Measurements from ENCODE around the gene NFS1.
"Not testable (repeated sequence)": the region's sequence is repeated elsewhere in the genome, so short reads cannot be mapped to it uniquely, and the experiment has no call there.

DNA sequence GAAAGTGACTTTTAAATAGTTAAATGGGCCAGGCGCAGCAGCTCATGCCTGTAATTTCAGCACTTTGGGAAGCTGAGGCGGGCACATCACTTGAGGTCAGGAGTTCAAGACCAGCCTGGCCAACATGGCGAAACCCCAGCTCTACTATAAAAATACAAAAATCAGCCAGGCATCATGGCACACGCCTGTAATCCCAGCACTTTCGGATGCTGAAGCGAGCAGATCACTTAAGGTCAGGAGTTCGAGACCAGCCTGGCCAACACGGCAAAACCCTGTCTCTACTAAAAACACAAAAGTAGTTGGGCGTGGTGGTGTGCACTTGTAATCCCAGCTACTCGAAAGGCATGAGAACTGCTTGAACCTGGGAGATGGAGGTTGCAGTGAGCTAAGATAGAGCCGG is 6.7 kb upstream of the NFS1 start:
- TF ChIP-seq PHF8 (conservative IDR thresholded peaks at IDR 0.05; ENCODE audit: low read depth, low read length); POLR2A (IDR thresholded peaks at IDR 0.05; ENCODE audit: control extremely low read depth in 1 of 2, low read depth in 2 of 2, low read length in 2 of 2); BACH1 (IDR thresholded peaks at IDR 0.05; ENCODE audit: low read length); CTCF (IDR thresholded peaks at IDR 0.05; ENCODE audit: control extremely low read depth in 1 of 3, insufficient read depth in 1 of 3, low read depth in 1 of 3, low read length in 3 of 3); JUND (IDR thresholded peaks at IDR 0.05; ENCODE audit: low read length); CREB1 (IDR thresholded peaks at IDR 0.05); CBX5 (IDR thresholded peaks at IDR 0.05; ENCODE audit: low read depth, low read length); EP300 (IDR thresholded peaks at IDR 0.05; ENCODE audit: borderline replicate concordance in 1 of 2, low read depth in 2 of 2, low read length in 2 of 2); ZNF274 (IDR thresholded peaks at IDR 0.05; ENCODE audit: borderline replicate concordance, extremely low read depth, low read length); USF2 (IDR thresholded peaks at IDR 0.05; ENCODE audit: low read length); RFX5 (IDR thresholded peaks at IDR 0.05; ENCODE audit: borderline replicate concordance, low read depth, low read length); ASH2L (IDR thresholded peaks at IDR 0.05; ENCODE audit: low read length): not testable (repeated sequence)
- TF ChIP-seq POLR2AphosphoS5 (IDR thresholded peaks at IDR 0.05; ENCODE audit: low read depth, low read length) = 0 out of 2 replicates have a peak, but pooled peaks have one; percentile 42
